Brain microvascular endothelial cell (primary cell): ENCODE results near the gene GRXCR1.

ENCODE experiments used
- DNase-seq: peaks from one replicate; pipeline ENCODE4 v3.0.0-alpha.2; 2020
- H3K27ac ChIP-seq: fragments of 250-450 bp; sonication (Bioruptor Pico); 2 replicates; pipeline ENCODE4 v1.5.1; 2020; ENCODE audit warnings: mild to moderate bottlenecking, moderate library complexity
- H3K27me3 ChIP-seq: fragments of 250-450 bp; sonication (Bioruptor Pico); replicated peaks from 2 replicates; pipeline ENCODE4 v1.5.1; 2020; ENCODE audit warnings: mild to moderate bottlenecking
- H3K36me3 ChIP-seq: fragments of 250-450 bp; sonication (Bioruptor Pico); replicated peaks from 2 replicates; pipeline ENCODE4 v1.5.1; 2020; ENCODE audit warnings: mild to moderate bottlenecking
- H3K4me3 ChIP-seq: 2 replicates; pipeline ENCODE4 v1.5.1; 2011; ENCODE audit warnings: low read depth, mild to moderate bottlenecking, control low read depth, low read length, moderate library complexity
- CTCF ChIP-seq: IDR thresholded peaks from 2 replicates; pipeline ENCODE4 v1.5.1; 2011; ENCODE audit warnings: low read depth, mild to moderate bottlenecking, moderate library complexity, low read length, control low read depth, inconsistent platforms; ENCODE audit errors: missing control alignments
- in situ Hi-C: cut with HindIII; loops from 2 replicates; pipeline ENCODE4 v1.10.0; 2017; ENCODE audit warnings: low sequenced_read_pairs, low pct_ligation_motif_present

GRXCR1 gene

GRCh38 chr4:43071069-43071468 is 178.6 kb downstream of the GRXCR1 start:
- no peak overlapping the region for H3K27ac ChIP-seq
- H3K27me3 ChIP-seq: no peaks in the 10 kb centered on the region
- TF ChIP-seq CTCF: no peak
- H3K4me3 ChIP-seq: no peak overlapping the region
- DNase-seq: no peak
- in situ Hi-C loops: no loop called here
- no peaks in the 10 kb centered on the region for H3K36me3 ChIP-seq
